K562 (cell line): ENCODE measurements around the gene ZC3H15. TPM values are rescaled to one million over a fixed set of nuclear protein-coding genes. Genes with fewer than 3 reads are reported as not detected.

Experiments used
- ATAC-seq: fragments of 200-7000 bp; cut with Tn5 transposase; 3 replicates; pipeline ENCODE4 v1.9.1; 2020; ENCODE audit warnings: moderate library complexity
- BruUV-seq: library from RNA; stranded (reverse); fragments of 400-500 nt; replicated peaks from 2 replicates; lab custom pipeline; 2021; lab: Mats Ljungman, UMichigan
- CTCF ChIA-PET: fragments of 300-600 bp; formaldehyde crosslinking; extraction: SDS; loops from one replicate; lab custom pipeline; 2021; ENCODE audit warnings: low intra/inter-chr PET ratio; lab: Yijun Ruan, JAX
- POLR2A ChIA-PET: fragments of 300-600, 350-650 bp; sonication (Branson Sonifier 250); formaldehyde crosslinking; extraction: SDS; loops from one replicate; lab custom pipeline; 2021; ENCODE audit warnings: antibody characterized with exemption, inconsistent platforms; lab: Yijun Ruan, JAX
- DNase-seq, 4 experiments: peaks; one replicate each; pipeline versions ENCODE4 v3.0.0 to v3.0.0-alpha.2; 2011 to 2018; ENCODE audit warnings: low spot score in 3 of 4, mixed read lengths in 3 of 4; ENCODE audit errors: extremely low read depth in 1 of 4
- FAIRE-seq: peaks from 2 replicates; lab custom pipeline; 2011; peaks lifted over from hg19 to GRCh38; lab: Jason Lieb, UNC
- H2AFZ ChIP-seq: 2 replicates; pipeline ENCODE4 v1.6.0; 2011; ENCODE audit warnings: low read depth, low read length, control low read depth, inconsistent platforms
- H3K27ac ChIP-seq: fragments of 200-600 bp; 3 replicates; pipeline ENCODE4 v1.8.0; 2011; ENCODE audit warnings: low read depth, mild to moderate bottlenecking, control low read depth, inconsistent platforms, low read length, moderate library complexity, mixed read lengths; ENCODE audit errors: extremely low read depth
- H3K27me3 ChIP-seq, 2 experiments: fragments of 300-600 bp in 1 of 2; 2 replicates in 1 of 2; 3 replicates in 1 of 2; pipeline versions ENCODE4 v1.6.0 to v1.8.0; 2011; ENCODE audit warnings: inconsistent platforms in 2 of 2, low read length in 2 of 2, mild to moderate bottlenecking in 1 of 2, mixed read lengths in 1 of 2, moderate library complexity in 1 of 2; ENCODE audit not compliant: control insufficient read depth in 2 of 2, insufficient read depth in 2 of 2
- H3K36me3 ChIP-seq: fragments of 300-600 bp; 3 replicates; pipeline ENCODE4 v1.8.0; 2011; ENCODE audit warnings: mild to moderate bottlenecking, low read length, inconsistent platforms; ENCODE audit not compliant: control insufficient read depth, insufficient read depth
- H3K4me1 ChIP-seq, 2 experiments: fragments of 200-600 bp in 1 of 2; replicated peaks in 1 of 2; 2 replicates in 1 of 2; 3 replicates in 1 of 2; pipeline versions ENCODE4 v1.5.1 to v1.8.0; 2011; ENCODE audit warnings: inconsistent platforms in 2 of 2, low read length in 2 of 2, mild to moderate bottlenecking in 1 of 2, mixed read lengths in 1 of 2, moderate library complexity in 1 of 2; ENCODE audit not compliant: control insufficient read depth in 2 of 2, insufficient read depth in 2 of 2
- H3K4me2 ChIP-seq: 2 replicates; pipeline ENCODE4 v1.6.1; 2011; ENCODE audit warnings: low read length, control low read depth, inconsistent platforms, mixed read lengths; ENCODE audit not compliant: insufficient read depth
- H3K4me3 ChIP-seq: fragments of 200-600 bp; sonication (generic), shearing (Covaris generic); 2 replicates; pipeline ENCODE4 v1.5.1; 2016; ENCODE audit warnings: control low read depth, inconsistent platforms
- H3K79me2 ChIP-seq: fragments of 200-600 bp; 3 replicates; pipeline ENCODE4 v1.8.0; 2011; ENCODE audit warnings: low read length, inconsistent platforms; ENCODE audit not compliant: control insufficient read depth, insufficient read depth
- H3K9ac ChIP-seq, 2 experiments: 2 replicates each; pipeline versions ENCODE4 v1.6.0 to v1.6.1; 2011; ENCODE audit warnings: low read depth in 2 of 2, low read length in 2 of 2, control low read depth in 1 of 2, inconsistent platforms in 1 of 2, mild to moderate bottlenecking in 1 of 2, mixed read lengths in 1 of 2; ENCODE audit not compliant: insufficient read depth in 1 of 2
- H3K9me1 ChIP-seq: one replicate; pipeline ENCODE4 v1.6.0; 2011; ENCODE audit warnings: inconsistent platforms, mild to moderate bottlenecking, low read length, moderate library complexity; ENCODE audit not compliant: control insufficient read depth, insufficient read depth
- H3K9me3 ChIP-seq: replicated peaks from 2 replicates; pipeline ENCODE4 v1.5.1; 2011; ENCODE audit warnings: low read depth, low read length, inconsistent platforms; ENCODE audit not compliant: control insufficient read depth, insufficient read depth
- H4K20me1 ChIP-seq: replicated peaks from 2 replicates; pipeline ENCODE4 v1.6.1; 2011; ENCODE audit warnings: low read length, inconsistent platforms, mixed read lengths; ENCODE audit not compliant: control insufficient read depth, insufficient read depth
- BRCA1 ChIP-seq, 2 experiments: fragments of 450-650 bp in 1 of 2; sonication (generic) in 1 of 2; formaldehyde crosslinking in 1 of 2; IDR thresholded peaks; 2 replicates each; pipeline versions ENCODE4 v1.5.0 to v1.6.1; 2017 to 2020; ENCODE audit warnings: mild to moderate bottlenecking in 1 of 2, missing genetic modification reagents in 1 of 2
- CBX3 ChIP-seq, 2 experiments: IDR thresholded peaks; 1 replicate in 1 of 2; 2 replicates in 1 of 2; pipeline ENCODE4 v1.6.1; 2012; ENCODE audit warnings: inconsistent platforms in 2 of 2, low read length in 2 of 2, borderline replicate concordance in 1 of 2, control low read depth in 1 of 2
- CREB3 ChIP-seq: fragments of 450-650 bp; conservative IDR thresholded peaks from 2 replicates; pipeline ENCODE4 v1.6.1; 2016; ENCODE audit warnings: missing genetic modification characterization, low read depth, mild to moderate bottlenecking, missing compliant biosample characterization, moderate library complexity
- DLX4 ChIP-seq: fragments of 250-450 bp; sonication (Bioruptor Pico); IDR thresholded peaks from 2 replicates; pipeline ENCODE4 v1.6.1; 2021; ENCODE audit warnings: mild to moderate bottlenecking
- KDM4B ChIP-seq, 2 experiments: fragments of 450-650 bp in 1 of 2; sonication (generic) in 1 of 2; IDR thresholded peaks; 2 replicates each; pipeline ENCODE4 v1.6.1; 2016 to 2017; ENCODE audit warnings: borderline replicate concordance in 2 of 2, antibody characterized with exemption in 1 of 2, low read depth in 1 of 2, mild to moderate bottlenecking in 1 of 2
- MBD1 ChIP-seq: fragments of 250-450 bp; sonication (Bioruptor Pico); IDR thresholded peaks from 2 replicates; pipeline ENCODE4 v1.8.0; 2022; ENCODE audit warnings: inconsistent platforms
- MTF1 ChIP-seq: fragments of 250-450 bp; sonication (Bioruptor Pico); IDR thresholded peaks from 2 replicates; pipeline ENCODE4 v1.9.0; 2021; ENCODE audit warnings: moderate library complexity, mild to moderate bottlenecking, inconsistent platforms, borderline replicate concordance
- NFATC3 ChIP-seq: fragments of 450-650 bp; IDR thresholded peaks from 2 replicates; pipeline ENCODE4 v1.6.1; 2017; ENCODE audit warnings: mild to moderate bottlenecking
- POLR2B ChIP-seq: fragments of 450-650 bp; IDR thresholded peaks from 2 replicates; pipeline ENCODE4 v1.6.1; 2018; ENCODE audit warnings: low read depth; ENCODE audit not compliant: partially characterized antibody
- POLR2H ChIP-seq: IDR thresholded peaks from 2 replicates; pipeline ENCODE4 v1.6.1; 2016; ENCODE audit warnings: missing genetic modification characterization, low read depth, mild to moderate bottlenecking, control low read depth, missing compliant biosample characterization, moderate library complexity
- RBM34 ChIP-seq: fragments of 200-400 bp; formaldehyde crosslinking; IDR thresholded peaks from 2 replicates; pipeline ENCODE4 v1.6.1; 2018; ENCODE audit warnings: low read length, borderline replicate concordance; ENCODE audit not compliant: insufficient read depth
- RNF2 ChIP-seq: sonication (generic); IDR thresholded peaks from 2 replicates; pipeline ENCODE4 v1.6.1; 2016
- SRSF1 ChIP-seq: fragments of 200-400 bp; formaldehyde crosslinking; IDR thresholded peaks from 2 replicates; pipeline ENCODE4 v1.6.1; 2017; ENCODE audit warnings: mild to moderate bottlenecking, low read depth, low read length, moderate library complexity
- TFE3 ChIP-seq: fragments of 450-650 bp; formaldehyde crosslinking; IDR thresholded peaks from 2 replicates; pipeline ENCODE4 v1.4.0; 2020; ENCODE audit warnings: mild to moderate bottlenecking, mixed read lengths
- ZNF444 ChIP-seq: fragments of 250-450 bp; sonication (Bioruptor Pico); IDR thresholded peaks from 2 replicates; pipeline ENCODE4 v1.4.0; 2020; ENCODE audit warnings: mild to moderate bottlenecking, moderate library complexity
- ZNF696 ChIP-seq: fragments of 250-450 bp; sonication (Bioruptor Pico); conservative IDR thresholded peaks from 2 replicates; pipeline ENCODE4 v1.4.0; 2020; ENCODE audit warnings: mild to moderate bottlenecking, moderate library complexity
- WGBS: fragments of 100-300 bp; shearing (Covaris generic); methylation state at CpG from one replicate; pipeline ENCODE4 v1.1.6; 2016; ENCODE audit warnings: low coverage, mixed read lengths; ENCODE audit not compliant: insufficient coverage; ENCODE audit errors: missing lambda C conversion rate; 5-methylcytosine and 5-hydroxymethylcytosine counted together
- in situ Hi-C: fragments of 300-500 bp; cut with MboI; formaldehyde crosslinking; loops from 4 replicates; pipeline ENCODE4 v1.15.0; 2018; ENCODE audit warnings: inconsistent platforms, mixed read lengths
- intact Hi-C: fragments of 100-400 bp; cut with micrococcal nuclease; formaldehyde crosslinking; loops from 2 replicates; pipeline ENCODE4 v1.14.2; 2022
- polyA plus RNA-seq, 8 experiments: library from polyadenylated mRNA; depleted of rRNA in 4 of 8; stranded (reverse) in 5 of 8; unstranded in 3 of 8; fragments of >200 nt; fragmentation: Nextera tagmentation in 2 of 8; fragmentation: Illumina TruSeq in 1 of 8; extraction: Ambion mirVana in 2 of 8; extraction: Trizol in 1 of 8; gene quantifications; 2 replicates each; pipeline versions ENCODE4 v1.2.1 to v1.2.3, GENCODE V29; 2011 to 2014; ENCODE audit warnings: inconsistent platforms in 1 of 8, missing spikeins in 1 of 8
- total RNA-seq, 7 experiments: library from RNA; depleted of rRNA in 6 of 7; stranded (reverse); fragments of >200 nt in 6 of 7; fragmentation: Illumina TruSeq in 2 of 7; extraction: Trizol in 2 of 7; gene quantifications; 2 replicates each; pipeline versions ENCODE4 v1.2.1 to v1.2.3, GENCODE V29; 2011 to 2021; ENCODE audit warnings: low replicate concordance in 1 of 7

The ZC3H15 gene
- total and polyA plus RNA-seq, 9 of the 15 experiments (the other 6 are each of a cell fraction or from before 2014, with no cell fraction given): 132 to 286 (median 189) TPM

GRCh38 chr2:186544255-186544675 lies 58.2 kb downstream of the ZC3H15 start:
- ATAC-seq: no peak
- ChIA-PET CTCF (no interaction called here), POLR2A (interaction anchor here (1.0 kb wide), 1 partner anchor 15 kb away, joined by 10 read pairs; no protein-coding TSS in a partner anchor)
- Histone ChIP-seq H2AFZ (no peak overlapping the region), H3K9me3 (no peaks in the 10 kb centered on the region), H3K36me3 (no peaks in the 10 kb centered on the region), H3K9ac (no peak overlapping the region), H3K79me2 (no peaks in the 10 kb centered on the region), H3K27me3 (no peaks in the 10 kb centered on the region; a peak in 1 of 5 replicates), H4K20me1 (no peaks in the 10 kb centered on the region), H3K9me1 (no peaks in the 10 kb centered on the region), H3K27ac (no peak overlapping the region), H3K4me3 (no peak overlapping the region), H3K4me2 (no peak overlapping the region), H3K4me1 (no peaks in the 10 kb centered on the region)
- WGBS: 46% methylated on average over 1 of the region's 1 CpG
- BruUV-seq: no TSS peak
- intact Hi-C loops (no loop called here), in situ Hi-C loops (no loop called here)
- FAIRE-seq: no peak
- no peak for DNase-seq
- no peak for TF ChIP-seq SRSF1
- TF ChIP-seq TFE3 (CRISPR knock-in tag): no peak
- TF ChIP-seq POLR2H (tag): no peak
- TF ChIP-seq ZNF696 (CRISPR knock-in tag): no peak
- TF ChIP-seq BRCA1 (IDR thresholded peaks at IDR 0.05): no peak
- no peak for TF ChIP-seq BRCA1 (CRISPR knock-in tag; IDR thresholded peaks at IDR 0.05)
- no peak for TF ChIP-seq ZNF444 (CRISPR knock-in tag)
- TF ChIP-seq CREB3: no peak
- no peak for TF ChIP-seq RNF2
- TF ChIP-seq NFATC3: no peak
- TF ChIP-seq DLX4 (CRISPR knock-in tag): no peak
- no peak for TF ChIP-seq POLR2B
- no peak for TF ChIP-seq MTF1 (CRISPR knock-in tag)
- no peak for TF ChIP-seq MBD1 (CRISPR knock-in tag)
- TF ChIP-seq KDM4B (IDR thresholded peaks at IDR 0.05; ENCODE audit: borderline replicate concordance in 2 of 2, low read depth in 1 of 2): no peak
- no peak for TF ChIP-seq RBM34
- no peak for TF ChIP-seq CBX3 (IDR thresholded peaks at IDR 0.05; ENCODE audit: borderline replicate concordance in 1 of 2, low read length in 2 of 2)
